HepG2 (cell line): ENCODE measurements around the gene PAK6.

Experiments
- E2F1 ChIP-seq: sonication (generic); formaldehyde crosslinking; IDR thresholded peaks from 2 replicates; pipeline ENCODE4 v1.5.0; 2020; ENCODE audit warnings: missing genetic modification reagents
- FLYWCH1 ChIP-seq: sonication (generic); formaldehyde crosslinking; IDR thresholded peaks from 2 replicates; pipeline ENCODE4 v1.8.1; 2023; ENCODE audit warnings: mild to moderate bottlenecking, missing genetic modification reagents
- SMARCE1 ChIP-seq: fragments of 450-650 bp; IDR thresholded peaks from 2 replicates; pipeline ENCODE4 v1.6.1; 2017; ENCODE audit warnings: borderline replicate concordance
- ZFP1 ChIP-seq: IDR thresholded peaks from 2 replicates; pipeline ENCODE4 v1.6.1; 2016
- ZFP36L2 ChIP-seq: sonication (generic); formaldehyde crosslinking; IDR thresholded peaks from 2 replicates; pipeline ENCODE4 v1.4.0; 2020; ENCODE audit warnings: missing genetic modification reagents
- TF ChIP-seq, protein P1 (sequence below): sonication (generic); formaldehyde crosslinking; IDR thresholded peaks from 2 replicates; pipeline ENCODE4 v1.5.0; 2020; ENCODE audit warnings: missing genetic modification reagents, mild to moderate bottlenecking, borderline replicate concordance

DNA sequence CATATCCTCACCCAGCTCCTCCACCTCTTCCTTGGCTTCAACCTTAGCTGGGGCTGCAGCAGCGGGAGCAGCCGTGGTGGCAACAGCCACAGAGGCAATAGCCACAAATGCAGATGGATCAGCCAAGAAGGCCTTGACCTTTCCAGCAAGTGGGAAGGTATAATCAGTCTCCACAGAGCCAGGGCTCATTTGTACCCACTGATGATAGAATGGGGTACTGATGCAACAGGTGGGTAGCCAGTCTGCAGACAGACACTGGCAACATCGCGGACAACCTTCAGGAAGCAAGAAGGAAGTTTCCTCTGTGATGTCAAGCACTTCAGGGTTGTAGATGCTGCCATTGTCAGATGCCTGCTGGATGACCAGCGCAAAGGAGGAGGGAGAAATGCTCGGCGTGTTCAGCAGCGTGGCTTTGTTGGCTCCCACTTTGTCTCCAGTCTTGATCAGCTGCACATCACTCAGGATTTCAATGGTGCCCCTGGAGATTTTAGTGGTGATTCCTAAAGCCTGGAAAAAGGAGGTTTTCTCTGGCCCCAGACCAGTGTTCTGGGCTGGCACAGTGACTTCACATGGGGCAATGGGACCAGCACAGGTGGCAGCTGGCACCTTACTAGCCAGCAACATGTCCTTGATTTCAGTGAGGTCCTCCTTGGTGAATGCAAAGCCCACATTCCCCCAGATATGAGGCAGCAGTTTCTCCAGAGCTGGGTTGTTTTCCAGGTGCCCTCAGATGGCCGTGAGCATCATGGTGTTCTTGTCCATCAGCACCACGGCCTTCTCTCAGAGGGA, 73.7 kb downstream of the PAK6 start:
- TF ChIP-seq ZFP1 (CRISPR knock-in tag) = no peak
- no peak for TF ChIP-seq SMARCE1
- no peak for TF ChIP-seq E2F1 (CRISPR knock-in tag)
- TF ChIP-seq, protein P1, sequence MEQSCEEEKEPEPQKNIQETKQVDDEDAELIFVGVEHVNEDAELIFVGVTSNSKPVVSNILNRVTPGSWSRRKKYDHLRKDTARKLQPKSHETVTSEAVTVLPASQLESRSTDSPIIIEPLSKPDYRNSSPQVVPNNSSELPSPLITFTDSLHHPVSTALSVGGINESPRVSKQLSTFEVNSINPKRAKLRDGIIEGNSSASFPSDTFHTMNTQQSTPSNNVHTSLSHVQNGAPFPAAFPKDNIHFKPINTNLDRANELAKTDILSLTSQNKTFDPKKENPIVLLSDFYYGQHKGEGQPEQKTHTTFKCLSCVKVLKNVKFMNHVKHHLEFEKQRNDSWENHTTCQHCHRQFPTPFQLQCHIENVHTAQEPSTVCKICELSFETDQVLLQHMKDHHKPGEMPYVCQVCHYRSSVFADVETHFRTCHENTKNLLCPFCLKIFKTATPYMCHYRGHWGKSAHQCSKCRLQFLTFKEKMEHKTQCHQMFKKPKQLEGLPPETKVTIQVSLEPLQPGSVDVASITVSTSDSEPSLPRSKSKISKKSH (CRISPR knock-in tag) = no peak
- no peak for TF ChIP-seq FLYWCH1
- TF ChIP-seq ZFP36L2 (CRISPR knock-in tag) = no peak
